NT2/D1 (cell line): ENCODE measurements around the gene TM2D3.

Experiments used
- SUZ12 ChIP-seq: IDR thresholded peaks from 2 replicates; pipeline ENCODE4 v1.6.1; 2011; ENCODE audit not compliant: insufficient read length, insufficient read depth; ENCODE audit errors: extremely low read depth
- YY1 ChIP-seq: IDR thresholded peaks from 2 replicates; pipeline ENCODE4 v1.6.1; 2011; ENCODE audit not compliant: insufficient read length, insufficient read depth
- ZNF274 ChIP-seq: IDR thresholded peaks from 2 replicates; pipeline ENCODE4 v1.6.1; 2011; ENCODE audit warnings: mild to moderate bottlenecking, low read depth, low read length

GRCh38 chr15:101618851-101619614 lies 33.1 kb downstream of the TM2D3 start:
- TF ChIP-seq SUZ12 (no peak), YY1 (no peak), ZNF274 (no peak)
